Neural cell (in vitro differentiated cells): ENCODE data around the gene ZNF771. TPM values are rescaled to one million over a fixed set of nuclear protein-coding genes. Genes with fewer than 3 reads are reported as not detected.

Experiments used
- H2AFZ ChIP-seq: fragments of 200-600, 300-800 bp; sonication (generic), shearing (Covaris generic); 2 replicates; pipeline ENCODE4 v1.6.0; 2014; ENCODE audit warnings: low read depth, mild to moderate bottlenecking, antibody characterized with exemption, low read length, moderate library complexity
- H3F3A ChIP-seq: fragments of 200-600 bp; shearing (Covaris generic); 2 replicates; pipeline ENCODE4 v1.6.1; 2016; ENCODE audit warnings: mild to moderate bottlenecking, moderate library complexity, mixed read lengths, antibody characterized with exemption, low read length; ENCODE audit not compliant: insufficient read depth, poor library complexity, severe bottlenecking
- H3K27ac ChIP-seq: fragments of 200-600, 300-800 bp; sonication (generic), shearing (Covaris generic); 2 replicates; pipeline ENCODE4 v1.5.1; 2014; ENCODE audit warnings: mild to moderate bottlenecking, low read length, moderate library complexity
- H3K27me3 ChIP-seq: fragments of 300-800, 200-600 bp; sonication (generic), shearing (Covaris generic); 2 replicates; pipeline ENCODE4 v1.6.0; 2014; ENCODE audit warnings: mild to moderate bottlenecking, low read depth, low read length, moderate library complexity; ENCODE audit not compliant: insufficient read depth
- H3K36me3 ChIP-seq: fragments of 300-800, 200-600 bp; sonication (generic), shearing (Covaris generic); 2 replicates; pipeline ENCODE4 v1.5.1; 2014; ENCODE audit warnings: mild to moderate bottlenecking, antibody characterized with exemption, low read length, moderate library complexity; ENCODE audit not compliant: insufficient read depth
- H3K4me2 ChIP-seq: fragments of 300-800, 200-600 bp; sonication (generic), shearing (Covaris generic); 2 replicates; pipeline ENCODE4 v1.6.0; 2014; ENCODE audit warnings: mild to moderate bottlenecking, low read length
- H3K4me3 ChIP-seq: fragments of 300-800, 200-600 bp; sonication (generic), shearing (Covaris generic); 2 replicates; pipeline ENCODE4 v1.5.1; 2014; ENCODE audit warnings: mild to moderate bottlenecking, low read length, moderate library complexity
- H3K79me2 ChIP-seq: fragments of 200-600 bp; shearing (Covaris generic); replicated peaks from 2 replicates; pipeline ENCODE4 v1.6.0; 2014; ENCODE audit warnings: mild to moderate bottlenecking, low read length, moderate library complexity; ENCODE audit not compliant: insufficient read depth
- H3K9ac ChIP-seq: fragments of 300-800, 200-600 bp; sonication (generic), shearing (Covaris generic); 2 replicates; pipeline ENCODE4 v1.6.1; 2016; ENCODE audit warnings: mild to moderate bottlenecking, low read length, mixed read lengths
- H3K9me2 ChIP-seq: fragments of 200-600 bp; shearing (Covaris generic); 2 replicates; pipeline ENCODE4 v1.6.1; 2016; ENCODE audit warnings: mild to moderate bottlenecking, low read length, mixed read lengths; ENCODE audit not compliant: insufficient read depth
- H3K9me3 ChIP-seq: fragments of 200-600, 300-800 bp; sonication (generic), shearing (Covaris generic); 2 replicates; pipeline ENCODE4 v1.6.1; 2016; ENCODE audit warnings: mild to moderate bottlenecking, mixed run types, low read length, moderate library complexity, mixed read lengths
- H4K20me1 ChIP-seq: fragments of 200-600 bp; shearing (Covaris generic); 2 replicates; pipeline ENCODE4 v1.6.1; 2016; ENCODE audit warnings: mild to moderate bottlenecking, mixed run types; ENCODE audit not compliant: insufficient read depth
- EP300 ChIP-seq: fragments of 450-650 bp; conservative IDR thresholded peaks from 2 replicates; pipeline ENCODE4 v1.6.1; 2014; ENCODE audit warnings: antibody characterized with exemption, mild to moderate bottlenecking, moderate library complexity; ENCODE audit not compliant: poor library complexity, severe bottlenecking
- EZH2 ChIP-seq: fragments of 200-600, 300-800 bp; shearing (Covaris generic), sonication (generic); IDR thresholded peaks from 2 replicates; pipeline ENCODE4 v1.6.1; 2014; ENCODE audit warnings: antibody characterized with exemption, low read length, borderline replicate concordance, mild to moderate bottlenecking; ENCODE audit not compliant: insufficient read depth, poor library complexity, severe bottlenecking
- MXI1 ChIP-seq: fragments of 450-650 bp; conservative IDR thresholded peaks from 2 replicates; pipeline ENCODE4 v1.6.1; 2014; ENCODE audit warnings: antibody characterized with exemption, mild to moderate bottlenecking; ENCODE audit not compliant: poor library complexity, severe bottlenecking
- POLR2AphosphoS5 ChIP-seq: IDR thresholded peaks from 2 replicates; pipeline ENCODE4 v1.6.1; 2012
- RAD21 ChIP-seq: fragments of 450-650 bp; conservative IDR thresholded peaks from 2 replicates; pipeline ENCODE4 v1.6.1; 2014; ENCODE audit warnings: antibody characterized with exemption, mild to moderate bottlenecking, moderate library complexity
- SMC3 ChIP-seq: fragments of 450-650 bp; conservative IDR thresholded peaks from 2 replicates; pipeline ENCODE4 v1.6.1; 2014; ENCODE audit warnings: antibody characterized with exemption, mild to moderate bottlenecking, moderate library complexity; ENCODE audit not compliant: poor library complexity
- TAF1 ChIP-seq: IDR thresholded peaks from 2 replicates; pipeline ENCODE4 v1.6.1; 2012; ENCODE audit warnings: low read depth
- polyA plus RNA-seq: library from polyadenylated mRNA; depleted of rRNA; stranded (reverse); fragments of >200 nt; gene quantifications from 2 replicates; pipeline ENCODE4 v1.2.3, GENCODE V29; 2014
- small RNA-seq, 3 experiments: library from RNA; depleted of rRNA; stranded (forward); fragments of <200 nt; gene quantifications; one replicate each; pipeline ENCODE3, GENCODE V24; 2012
- TF ChIP-seq, protein P1 (sequence below): IDR thresholded peaks from 2 replicates; pipeline ENCODE4 v1.6.1; 2012; ENCODE audit warnings: borderline replicate concordance
- TF ChIP-seq, protein P2 (sequence below): fragments of 450-650 bp; IDR thresholded peaks from 2 replicates; pipeline ENCODE4 v1.5.1; 2014; ENCODE audit warnings: antibody characterized with exemption, mild to moderate bottlenecking, moderate library complexity; ENCODE audit not compliant: poor library complexity, severe bottlenecking

ZNF771 gene
- polyA plus RNA-seq, 1 donor from 2014 or later: 11.7 TPM

- TF ChIP-seq TAF1: no peak
- no peak for TF ChIP-seq POLR2AphosphoS5
- no peak for TF ChIP-seq MXI1
- TF ChIP-seq, protein P1, sequence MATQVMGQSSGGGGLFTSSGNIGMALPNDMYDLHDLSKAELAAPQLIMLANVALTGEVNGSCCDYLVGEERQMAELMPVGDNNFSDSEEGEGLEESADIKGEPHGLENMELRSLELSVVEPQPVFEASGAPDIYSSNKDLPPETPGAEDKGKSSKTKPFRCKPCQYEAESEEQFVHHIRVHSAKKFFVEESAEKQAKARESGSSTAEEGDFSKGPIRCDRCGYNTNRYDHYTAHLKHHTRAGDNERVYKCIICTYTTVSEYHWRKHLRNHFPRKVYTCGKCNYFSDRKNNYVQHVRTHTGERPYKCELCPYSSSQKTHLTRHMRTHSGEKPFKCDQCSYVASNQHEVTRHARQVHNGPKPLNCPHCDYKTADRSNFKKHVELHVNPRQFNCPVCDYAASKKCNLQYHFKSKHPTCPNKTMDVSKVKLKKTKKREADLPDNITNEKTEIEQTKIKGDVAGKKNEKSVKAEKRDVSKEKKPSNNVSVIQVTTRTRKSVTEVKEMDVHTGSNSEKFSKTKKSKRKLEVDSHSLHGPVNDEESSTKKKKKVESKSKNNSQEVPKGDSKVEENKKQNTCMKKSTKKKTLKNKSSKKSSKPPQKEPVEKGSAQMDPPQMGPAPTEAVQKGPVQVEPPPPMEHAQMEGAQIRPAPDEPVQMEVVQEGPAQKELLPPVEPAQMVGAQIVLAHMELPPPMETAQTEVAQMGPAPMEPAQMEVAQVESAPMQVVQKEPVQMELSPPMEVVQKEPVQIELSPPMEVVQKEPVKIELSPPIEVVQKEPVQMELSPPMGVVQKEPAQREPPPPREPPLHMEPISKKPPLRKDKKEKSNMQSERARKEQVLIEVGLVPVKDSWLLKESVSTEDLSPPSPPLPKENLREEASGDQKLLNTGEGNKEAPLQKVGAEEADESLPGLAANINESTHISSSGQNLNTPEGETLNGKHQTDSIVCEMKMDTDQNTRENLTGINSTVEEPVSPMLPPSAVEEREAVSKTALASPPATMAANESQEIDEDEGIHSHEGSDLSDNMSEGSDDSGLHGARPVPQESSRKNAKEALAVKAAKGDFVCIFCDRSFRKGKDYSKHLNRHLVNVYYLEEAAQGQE: no peak
- TF ChIP-seq SMC3: no peak
- no peak for TF ChIP-seq RAD21
- no peak for TF ChIP-seq EZH2
- no peak for TF ChIP-seq EP300
- TF ChIP-seq, protein P2, sequence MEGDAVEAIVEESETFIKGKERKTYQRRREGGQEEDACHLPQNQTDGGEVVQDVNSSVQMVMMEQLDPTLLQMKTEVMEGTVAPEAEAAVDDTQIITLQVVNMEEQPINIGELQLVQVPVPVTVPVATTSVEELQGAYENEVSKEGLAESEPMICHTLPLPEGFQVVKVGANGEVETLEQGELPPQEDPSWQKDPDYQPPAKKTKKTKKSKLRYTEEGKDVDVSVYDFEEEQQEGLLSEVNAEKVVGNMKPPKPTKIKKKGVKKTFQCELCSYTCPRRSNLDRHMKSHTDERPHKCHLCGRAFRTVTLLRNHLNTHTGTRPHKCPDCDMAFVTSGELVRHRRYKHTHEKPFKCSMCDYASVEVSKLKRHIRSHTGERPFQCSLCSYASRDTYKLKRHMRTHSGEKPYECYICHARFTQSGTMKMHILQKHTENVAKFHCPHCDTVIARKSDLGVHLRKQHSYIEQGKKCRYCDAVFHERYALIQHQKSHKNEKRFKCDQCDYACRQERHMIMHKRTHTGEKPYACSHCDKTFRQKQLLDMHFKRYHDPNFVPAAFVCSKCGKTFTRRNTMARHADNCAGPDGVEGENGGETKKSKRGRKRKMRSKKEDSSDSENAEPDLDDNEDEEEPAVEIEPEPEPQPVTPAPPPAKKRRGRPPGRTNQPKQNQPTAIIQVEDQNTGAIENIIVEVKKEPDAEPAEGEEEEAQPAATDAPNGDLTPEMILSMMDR: no peak
- no peaks in the 10 kb centered on the region for H4K20me1 ChIP-seq
- H3K27ac ChIP-seq: no peak overlapping the region
- no peaks in the 10 kb centered on the region for H3K9me3 ChIP-seq
- H3F3A ChIP-seq: no peaks in the 10 kb centered on the region
- no peak overlapping the region for H3K9ac ChIP-seq
- no peaks in the 10 kb centered on the region for H3K36me3 ChIP-seq
- no peak overlapping the region for H2AFZ ChIP-seq
- H3K4me3 ChIP-seq: no peak overlapping the region
- no peak overlapping the region for H3K4me2 ChIP-seq
- H3K79me2 ChIP-seq: no peaks in the 10 kb centered on the region
- H3K27me3 ChIP-seq: no peaks in the 10 kb centered on the region
- H3K9me2 ChIP-seq: no peaks in the 10 kb centered on the region
These were observed 56.7 kb downstream of the ZNF771 start for GRCh38 chr16:30464078-30464477.

Small RNA genes lying within 50 kb of the gene (small RNA-seq; reads per million reads assigned to genes)
- 0 to 1.2 (median 0) reads per million in 3 experiments for gene RF00019
- 4.0 to 7.8 (median 4.7) reads per million in 3 experiments for gene RF00406

Other genes with a start within 250 kb of the ZNF771 start
- gene CORO1A, start 224.0 kb upstream of the ZNF771 start, polyA plus RNA-seq: 106 and 107 TPM in 2 replicates
- gene BOLA2B, start 213.9 kb upstream of the ZNF771 start, polyA plus RNA-seq: 394 and 487 TPM in 2 replicates
- 22.8 and 43.4 TPM in 2 replicates for gene SLX1A, start 213.7 kb upstream of the ZNF771 start, polyA plus RNA-seq
- gene SULT1A3, start 208.4 kb upstream of the ZNF771 start, polyA plus RNA-seq: 12.1 and 13.2 TPM in 2 replicates
- gene NPIPB13, start 159.1 kb upstream of the ZNF771 start, polyA plus RNA-seq: 2.2 and 3.9 TPM in 2 replicates
- 76.3 and 83.3 TPM in 2 replicates for gene CD2BP2, start 52.3 kb upstream of the ZNF771 start, polyA plus RNA-seq
- gene TBC1D10B, start 37.1 kb upstream of the ZNF771 start, polyA plus RNA-seq: 24.1 and 32.5 TPM in 2 replicates
- gene MYL11, start 32.8 kb upstream of the ZNF771 start, polyA plus RNA-seq: not detected in 2 replicates
- 0.38 TPM in 1 of 2 replicates, not detected in the other for gene SEPTIN1, start 25.0 kb upstream of the ZNF771 start, polyA plus RNA-seq
- gene ZNF48, start 12.2 kb upstream of the ZNF771 start, polyA plus RNA-seq: 42.3 and 48.9 TPM in 2 replicates
- 47.3 and 60.4 TPM in 2 replicates for gene DCTPP1, start 22.4 kb downstream of the ZNF771 start, polyA plus RNA-seq
- 9.8 and 11.1 TPM in 2 replicates for gene SEPHS2, start 38.3 kb downstream of the ZNF771 start, polyA plus RNA-seq
- not detected in 2 replicates for gene ITGAL, start 65.1 kb downstream of the ZNF771 start, polyA plus RNA-seq
- gene ZNF768, start 119.0 kb downstream of the ZNF771 start, polyA plus RNA-seq: 54.4 and 56.5 TPM in 2 replicates
- 5.7 and 8.4 TPM in 2 replicates for gene ZNF747, start 127.3 kb downstream of the ZNF771 start, polyA plus RNA-seq
- 10.5 and 14.9 TPM in 2 replicates for gene ZNF764, start 150.8 kb downstream of the ZNF771 start, polyA plus RNA-seq
- gene ZNF688, start 164.1 kb downstream of the ZNF771 start, polyA plus RNA-seq: 26.9 and 28.4 TPM in 2 replicates
- 26.4 and 44.1 TPM in 2 replicates for gene ZNF785, start 178.1 kb downstream of the ZNF771 start, polyA plus RNA-seq
- gene ZNF689, start 202.8 kb downstream of the ZNF771 start, polyA plus RNA-seq: 10.6 and 13.9 TPM in 2 replicates
- gene PRR14, start 243.4 kb downstream of the ZNF771 start, polyA plus RNA-seq: 23.3 and 31.2 TPM in 2 replicates